DMS153 treated with DMSO at 0.1 percent for 48 hours (cell line): ENCODE data around the gene NOSIP.

ENCODE experiments used
- DNase-seq: peaks from one replicate; lab custom pipeline; 2025; ENCODE audit not compliant: unreplicated experiment; lab: John Stamatoyannopoulos, UW

The NOSIP gene

DNA sequence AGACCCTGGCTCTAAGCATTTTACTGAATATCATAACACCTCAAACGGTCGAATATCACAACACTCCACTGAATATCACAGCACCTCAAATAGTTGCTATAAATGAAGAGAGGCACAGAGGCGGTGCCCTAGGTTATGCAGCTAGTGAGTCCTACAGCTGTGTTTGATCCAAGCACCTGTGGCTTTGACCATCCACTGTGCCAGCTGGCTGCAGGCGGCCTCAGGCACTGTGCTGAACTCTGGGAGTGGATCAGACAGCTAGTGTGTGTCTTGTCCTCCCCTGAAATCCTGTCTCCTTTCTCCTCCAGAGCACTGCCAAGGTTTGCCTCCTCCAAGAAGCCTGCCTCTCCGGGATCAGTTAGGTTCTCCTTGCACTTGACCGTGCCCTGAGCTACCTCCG, 7.3 kb downstream of the NOSIP start:
- no peak for DNase-seq

GRCh38 chr19:49570997-49571676, 9.2 kb downstream of the NOSIP start:
- DNase-seq, result no peak

DNA sequence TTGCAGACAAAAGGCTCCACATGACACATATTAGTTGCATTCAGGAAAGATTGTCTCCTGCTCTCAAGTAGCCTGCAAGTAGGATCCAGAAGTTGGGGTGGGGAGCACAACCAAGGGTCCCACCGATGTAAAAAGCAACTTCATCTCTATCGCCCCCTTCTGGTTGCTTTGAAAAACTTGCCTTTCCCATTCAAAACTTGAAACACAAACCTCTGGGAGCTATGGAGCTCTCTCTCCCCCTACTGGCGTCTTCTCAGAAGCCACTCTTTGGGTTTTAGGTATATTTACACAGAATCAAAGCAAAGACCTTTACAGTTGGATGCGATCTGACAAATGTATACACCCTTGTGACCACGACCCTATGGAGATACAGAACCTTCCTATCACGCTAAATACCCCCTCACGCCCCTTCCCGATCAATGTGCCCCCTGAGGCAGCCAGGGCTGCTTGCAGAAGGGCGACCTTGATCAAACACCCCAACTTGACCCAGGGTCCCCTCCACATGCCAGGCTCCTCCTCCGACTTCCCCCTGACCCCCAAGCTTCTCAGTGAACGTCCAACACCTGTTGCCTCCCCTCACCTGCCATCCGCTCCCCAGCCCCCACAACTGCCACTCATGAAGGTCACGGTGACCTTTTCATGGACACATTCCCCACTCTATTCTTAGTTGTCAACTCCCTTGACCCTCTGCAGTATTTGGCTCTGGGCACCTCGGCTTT, 10.1 kb downstream of the NOSIP start:
- DNase-seq, result peak; percentile 74

- no peak for DNase-seq
These were observed 12.4 kb downstream of the NOSIP start for GRCh38 chr19:49567861-49568441.

GRCh38 chr19:49566302-49566701, 14.1 kb downstream of the NOSIP start:
- no peak for DNase-seq

DNA sequence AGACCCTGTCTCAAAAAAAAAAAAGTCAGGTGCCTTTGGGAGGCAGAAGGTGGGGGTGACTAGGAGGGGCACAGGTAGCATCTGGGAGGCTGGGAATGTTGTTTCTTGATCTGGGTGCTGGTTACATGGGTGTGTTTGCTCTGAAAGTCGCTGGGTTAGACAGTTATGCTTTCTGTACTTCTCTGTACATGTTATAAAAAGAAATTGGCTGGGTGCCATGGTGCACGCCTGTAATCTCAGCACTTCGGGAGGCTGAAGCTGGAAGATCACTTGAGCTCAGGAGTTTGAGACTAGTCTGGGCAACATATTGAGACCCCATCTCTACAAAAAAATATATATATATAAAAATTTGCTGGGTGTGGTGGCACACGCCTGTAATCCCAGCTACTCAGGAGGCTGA, 15.1 kb downstream of the NOSIP start:
- no peak for DNase-seq

GRCh38 chr19:49564616-49565045, 15.7 kb downstream of the NOSIP start:
- DNase-seq, result no peak

GRCh38 chr19:49560358-49560900, 19.9 kb downstream of the NOSIP start:
- DNase-seq, result no peak

- no peak for DNase-seq
These were observed 20.4 kb downstream of the NOSIP start for GRCh38 chr19:49559928-49560327.

- no peak for DNase-seq
These were observed 20.9 kb downstream of the NOSIP start for GRCh38 chr19:49559443-49559842.

- no peak for DNase-seq
These were observed 21.8 kb downstream of the NOSIP start for GRCh38 chr19:49558591-49558990.

- no peak for DNase-seq
These were observed 22.6 kb downstream of the NOSIP start for GRCh38 chr19:49557641-49558325.

DNA sequence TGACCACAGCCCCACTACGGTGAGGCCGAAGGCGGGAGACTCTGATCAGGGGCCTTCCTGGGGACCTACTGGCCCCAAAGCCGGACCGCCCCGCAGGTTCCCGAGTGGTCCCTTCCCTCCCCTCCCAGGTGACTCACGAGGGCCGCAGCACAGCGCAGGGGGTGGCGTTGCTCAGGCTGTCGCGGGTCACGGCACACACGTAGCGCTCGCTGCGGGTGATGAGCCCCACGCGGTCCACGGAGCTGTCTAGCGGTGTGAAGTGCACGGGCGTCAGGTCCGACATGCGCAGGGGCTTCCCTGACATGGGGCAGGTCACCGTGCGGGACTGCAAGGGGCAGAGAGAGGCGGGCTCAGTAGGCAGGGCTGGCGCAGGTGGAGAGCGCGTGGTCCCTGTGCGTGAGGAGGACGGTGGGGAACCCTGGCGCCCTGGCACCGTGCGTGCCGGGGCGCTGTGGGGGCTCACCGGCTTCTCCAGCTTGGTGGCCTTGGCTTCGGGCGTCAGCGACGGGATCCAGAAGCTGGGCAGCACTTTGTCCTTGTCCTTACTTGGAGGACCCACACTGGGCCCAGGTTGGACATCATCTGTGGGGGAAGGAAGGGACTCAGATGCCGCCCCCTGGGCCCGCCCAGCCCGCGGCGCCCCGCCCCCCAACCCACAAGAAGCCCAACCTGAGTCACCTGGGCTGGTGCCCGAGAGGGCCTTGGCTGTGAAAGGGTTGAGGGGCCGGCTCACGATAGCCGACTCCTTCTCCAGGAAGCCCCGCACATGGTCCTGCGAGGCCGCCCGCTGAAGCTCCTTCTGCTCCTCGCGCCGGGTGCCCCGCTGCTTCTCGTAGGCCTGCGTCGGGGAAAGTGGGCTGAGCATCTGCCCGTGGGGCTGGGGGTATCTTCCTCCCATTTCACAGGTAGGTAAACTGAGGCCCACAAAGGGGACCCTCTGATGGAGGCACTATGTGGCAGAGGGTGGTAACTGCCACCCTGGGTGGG, 23.7 kb downstream of the NOSIP start:
- DNase-seq, result no peak

- no peak for DNase-seq
These were observed 24.6 kb downstream of the NOSIP start for GRCh38 chr19:49555600-49556411.

- DNase-seq, result no peak
These were observed 25.6 kb downstream of the NOSIP start for GRCh38 chr19:49554701-49555181.

DNA sequence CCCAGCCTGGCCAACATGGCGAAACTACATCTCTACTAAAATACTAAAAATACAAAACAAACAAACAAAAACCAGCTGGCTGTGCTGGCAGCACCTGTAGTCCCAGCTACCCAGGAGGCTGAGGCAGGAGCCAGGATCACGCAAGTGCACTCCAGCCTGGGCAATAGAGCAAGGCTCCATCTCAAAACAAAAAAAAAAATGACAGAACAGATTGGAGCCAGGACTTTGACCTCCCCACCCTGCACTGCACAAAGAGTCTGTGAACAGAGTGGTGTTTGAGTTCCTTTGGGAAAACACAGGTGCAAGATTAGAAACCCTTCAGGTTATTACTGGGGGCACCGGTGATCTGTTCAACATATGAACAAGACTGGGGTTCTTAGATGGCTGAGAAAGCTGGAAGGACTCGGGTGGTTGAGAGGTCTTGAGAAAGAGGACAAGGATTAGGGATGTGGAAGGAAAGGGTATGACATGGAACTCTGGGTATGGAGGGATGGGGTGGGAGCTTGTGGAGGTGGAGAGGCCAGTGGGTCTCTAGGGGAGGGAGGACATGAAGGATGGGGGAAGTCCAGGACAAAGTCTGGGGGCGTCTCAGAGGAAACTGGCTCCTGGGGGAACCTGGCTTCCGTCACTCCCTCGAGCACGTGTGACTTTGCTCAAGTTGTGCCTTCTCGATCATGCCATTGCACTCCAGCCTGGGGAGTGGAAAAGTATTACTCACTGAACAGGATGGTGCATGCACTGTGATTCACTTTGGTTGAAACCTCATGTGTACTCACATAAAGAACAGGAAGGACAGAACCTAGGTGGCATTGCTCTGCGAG, 26.7 kb downstream of the NOSIP start:
- DNase-seq, result no peak

GRCh38 chr19:49552749-49553148, 27.6 kb downstream of the NOSIP start:
- no peak for DNase-seq

DNA sequence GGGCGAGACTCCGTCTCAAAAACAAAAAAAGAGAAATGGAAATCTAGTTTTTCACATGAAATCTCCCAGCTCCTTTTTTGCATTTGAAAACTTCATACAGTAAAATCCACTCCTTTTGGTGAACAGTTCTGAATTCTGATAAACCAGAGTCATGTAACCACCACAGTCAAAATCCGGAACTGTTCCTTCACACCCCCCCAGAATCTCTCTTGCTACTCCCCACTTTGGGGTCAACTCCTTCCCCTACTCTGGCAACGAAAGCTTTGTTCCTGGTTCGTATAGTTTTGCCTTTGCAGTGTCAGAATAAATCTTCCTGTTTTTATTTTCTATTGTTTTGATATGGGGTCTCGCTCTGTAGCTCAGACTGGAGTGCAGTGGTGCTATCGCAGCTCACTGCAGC, 28.8 kb downstream of the NOSIP start:
- DNase-seq, result no peak
